Lower leg skin (tissue), 4 donors: ENCODE results near the gene RAB1A. TPM values are rescaled to one million over a fixed set of nuclear protein-coding genes. Genes with fewer than 3 reads are reported as not detected.

Experiments
- DNase-seq, 2 donors: peaks; one replicate each; pipeline ENCODE4 v3.0.0-alpha.2; 2019; ENCODE audit warnings: low spot score in 2 of 2
- H3K4me3 ChIP-seq: fragments of 200-600 bp; sonication (generic); 2 replicates; pipeline ENCODE4 v1.5.1; 2017; ENCODE audit warnings: mild to moderate bottlenecking, low read depth; ENCODE audit not compliant: poor library complexity, severe bottlenecking
- POLR2A ChIP-seq, 2 donors: fragments of 450-650 bp; IDR thresholded peaks; one replicate each; pipeline ENCODE4 v1.6.1; 2016 to 2017; ENCODE audit warnings: antibody characterized with exemption in 2 of 2, mild to moderate bottlenecking in 1 of 2, moderate library complexity in 1 of 2
- WGBS, 2 donors: methylation state at CpG; one replicate each; pipeline ENCODE4 v1.1.5; 2018; 5-methylcytosine and 5-hydroxymethylcytosine counted together
- intact Hi-C: fragments of 100-400 bp; cut with DNase I; formaldehyde crosslinking; loops from one replicate; pipeline ENCODE4 v1.15.0; 2023; ENCODE audit warnings: low total_unique reads
- total RNA-seq, 4 donors: library from RNA; depleted of rRNA; stranded (reverse); fragments of >200 nt; gene quantifications; one replicate each; pipeline ENCODE4 v1.1.0, GENCODE V29; 2016
- TF ChIP-seq, protein P1 (sequence below), 3 donors: fragments of 450-650 bp; IDR thresholded peaks; one replicate each; pipeline ENCODE4 v1.5.1; 2016; ENCODE audit warnings: antibody characterized with exemption in 3 of 3, mild to moderate bottlenecking in 3 of 3, moderate library complexity in 2 of 3

RAB1A gene
- total RNA-seq, 4 donors from 2014 or later: 49.1 to 68.0 (median 55.2) TPM

GRCh38 chr2:65116645-65117044, 13.3 kb downstream of the RAB1A start:
- intact Hi-C loops: no loop called here
- no peak for DNase-seq
- no peak overlapping the region for H3K4me3 ChIP-seq
- TF ChIP-seq, protein P1, sequence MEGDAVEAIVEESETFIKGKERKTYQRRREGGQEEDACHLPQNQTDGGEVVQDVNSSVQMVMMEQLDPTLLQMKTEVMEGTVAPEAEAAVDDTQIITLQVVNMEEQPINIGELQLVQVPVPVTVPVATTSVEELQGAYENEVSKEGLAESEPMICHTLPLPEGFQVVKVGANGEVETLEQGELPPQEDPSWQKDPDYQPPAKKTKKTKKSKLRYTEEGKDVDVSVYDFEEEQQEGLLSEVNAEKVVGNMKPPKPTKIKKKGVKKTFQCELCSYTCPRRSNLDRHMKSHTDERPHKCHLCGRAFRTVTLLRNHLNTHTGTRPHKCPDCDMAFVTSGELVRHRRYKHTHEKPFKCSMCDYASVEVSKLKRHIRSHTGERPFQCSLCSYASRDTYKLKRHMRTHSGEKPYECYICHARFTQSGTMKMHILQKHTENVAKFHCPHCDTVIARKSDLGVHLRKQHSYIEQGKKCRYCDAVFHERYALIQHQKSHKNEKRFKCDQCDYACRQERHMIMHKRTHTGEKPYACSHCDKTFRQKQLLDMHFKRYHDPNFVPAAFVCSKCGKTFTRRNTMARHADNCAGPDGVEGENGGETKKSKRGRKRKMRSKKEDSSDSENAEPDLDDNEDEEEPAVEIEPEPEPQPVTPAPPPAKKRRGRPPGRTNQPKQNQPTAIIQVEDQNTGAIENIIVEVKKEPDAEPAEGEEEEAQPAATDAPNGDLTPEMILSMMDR (IDR thresholded peaks at IDR 0.05): no peak
- no peak for TF ChIP-seq POLR2A (IDR thresholded peaks at IDR 0.05)

GRCh38 chr2:65114921-65115320, 15.0 kb downstream of the RAB1A start:
- TF ChIP-seq, protein P1 (IDR thresholded peaks at IDR 0.05): no peak
- TF ChIP-seq POLR2A (IDR thresholded peaks at IDR 0.05): no peak
- intact Hi-C loops: no loop called here

DNA sequence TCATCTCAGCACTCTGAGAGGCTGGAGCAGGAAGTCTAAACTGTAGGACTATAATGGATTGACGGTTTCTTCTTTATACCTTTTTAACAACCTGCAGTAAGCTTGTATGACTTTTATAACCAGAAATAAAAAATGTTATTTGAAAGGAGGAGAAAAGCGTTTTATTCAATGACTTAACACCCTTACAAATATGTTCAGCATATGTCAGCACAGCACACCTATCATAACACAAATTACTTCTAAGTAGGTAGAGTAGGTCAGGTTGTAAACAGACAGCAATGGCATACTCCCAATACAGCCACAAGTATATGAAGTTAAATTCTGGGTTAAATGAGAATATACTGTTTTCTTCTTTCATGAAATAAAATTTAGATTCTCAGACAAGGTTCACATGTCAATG, 16.1 kb downstream of the RAB1A start:
- WGBS, 2 donors: 65 to 68% methylated on average over 2 of the region's 2 CpGs
- no peak for TF ChIP-seq POLR2A (IDR thresholded peaks at IDR 0.05)
- TF ChIP-seq, protein P1 (IDR thresholded peaks at IDR 0.05): no peak
- intact Hi-C loops: no loop called here
- DNase-seq: no peak
- no peak overlapping the region for H3K4me3 ChIP-seq

More at GRCh38 chr2:65114921-65115320, 15.0 kb downstream of the RAB1A start:
- no peak overlapping the region for H3K4me3 ChIP-seq
- no peak for DNase-seq

DNA sequence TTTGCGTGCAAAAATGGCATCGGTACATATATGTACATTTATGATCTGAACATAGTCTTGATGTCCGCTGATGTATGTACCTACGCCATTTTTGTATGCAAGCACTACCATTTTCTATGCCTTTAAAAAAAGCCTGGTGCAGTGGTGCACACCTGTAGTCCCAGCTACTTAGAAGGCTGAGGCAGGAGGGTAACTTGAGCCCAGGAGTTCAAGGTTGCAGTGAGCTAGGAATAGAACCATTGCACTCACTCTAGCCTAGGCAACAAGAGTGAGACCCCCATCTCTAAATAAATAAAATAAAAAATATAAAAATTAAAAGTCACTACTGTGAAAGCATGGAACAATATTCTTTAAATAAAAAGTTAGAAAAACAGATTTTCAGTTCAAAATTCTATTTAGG, 16.7 kb downstream of the RAB1A start:
- no peak overlapping the region for H3K4me3 ChIP-seq
- intact Hi-C loops: no loop called here
- TF ChIP-seq POLR2A (IDR thresholded peaks at IDR 0.05): no peak
- TF ChIP-seq, protein P1 (IDR thresholded peaks at IDR 0.05): no peak
- WGBS, 2 donors: 96 to 97% methylated on average over 4 of the region's 4 CpGs
- DNase-seq: no peak

DNA sequence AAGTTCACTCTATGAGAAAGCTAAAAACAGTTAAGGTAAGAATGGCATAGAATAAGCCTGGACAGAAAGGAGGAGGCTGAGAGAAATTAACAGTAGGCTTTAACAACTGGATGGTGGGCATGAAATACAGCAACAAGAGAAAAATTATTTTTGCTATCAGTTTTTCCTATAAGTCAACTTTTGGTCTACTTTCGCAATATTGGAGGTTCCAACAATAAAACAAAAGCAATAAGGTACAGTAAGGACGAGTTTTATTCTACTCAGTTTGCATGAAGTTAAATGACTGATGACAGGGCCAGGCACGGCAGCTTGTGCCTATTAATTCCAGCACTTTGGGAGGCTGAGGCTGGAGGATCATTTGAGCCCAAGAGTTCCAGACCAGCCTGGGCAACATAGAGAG, 17.3 kb downstream of the RAB1A start:
- H3K4me3 ChIP-seq: no peak overlapping the region
- 53 to 82% methylated on average over 3 of the region's 3 CpGs for WGBS, 2 donors
- TF ChIP-seq, protein P1 (IDR thresholded peaks at IDR 0.05): no peak
- no peak for TF ChIP-seq POLR2A (IDR thresholded peaks at IDR 0.05)
- intact Hi-C loops: no loop called here
- no peak for DNase-seq

DNA sequence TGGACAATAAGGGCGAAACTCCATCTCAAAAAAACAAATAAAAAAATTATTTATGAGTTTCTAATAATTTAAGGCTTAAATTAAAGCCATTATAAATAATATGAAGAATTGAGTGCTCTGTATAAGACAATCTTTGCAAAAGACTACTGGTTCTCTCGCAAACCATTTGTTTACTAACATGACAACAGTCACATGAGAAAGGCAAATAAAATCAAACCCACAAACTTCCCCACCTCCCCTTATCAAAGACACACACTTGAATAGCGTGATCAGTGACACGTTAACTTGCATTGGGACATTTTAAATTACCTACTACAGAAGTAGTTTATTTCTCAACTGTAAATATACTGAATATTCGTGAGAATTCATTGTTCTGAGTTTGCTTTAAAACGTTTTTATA, 21.1 kb downstream of the RAB1A start:
- no peak for DNase-seq
- H3K4me3 ChIP-seq: no peak overlapping the region
- TF ChIP-seq, protein P1 (IDR thresholded peaks at IDR 0.05): no peak
- TF ChIP-seq POLR2A (IDR thresholded peaks at IDR 0.05): no peak
- WGBS, 2 donors: 83 to 85% methylated on average over 6 of the region's 6 CpGs
- intact Hi-C loops: no loop called here
